Measurements from ENCODE around the gene HDLBP. TPM values are rescaled to one million over a fixed set of nuclear protein-coding genes. Genes with fewer than 3 reads are reported as not detected.
A peak's percentile ranks its signal among the peaks of the same experiment; 100 is the strongest.

The HDLBP gene
- total and polyA plus RNA-seq, 10 of the 15 experiments (the other 5 are each of a cell fraction or from before 2014, with no cell fraction given): 19.5 to 383 (median 249) TPM

- Histone ChIP-seq H3K27me3 (replicated peaks in 1 of 2; ENCODE audit: control insufficient read depth in 2 of 2, insufficient read depth in 2 of 2, low read length in 1 of 2) (no peaks in the 10 kb centered on the region), H3K79me2 (ENCODE audit: control insufficient read depth, insufficient read depth, low read length) (peaks cover 93% of the 10 kb centered on the region), H3K36me3 (ENCODE audit: control insufficient read depth in 2 of 2, insufficient read depth in 2 of 2, low read length in 1 of 2) (peaks cover 3 to 4% of the 10 kb centered on the region in 2 experiments; a peak in 3 of 4 replicates), H3K27ac (ENCODE audit: control insufficient read depth, insufficient read depth) (peak overlapping the region; percentile 14; the same call in 1 of the 2 replicates), H3K4me2 (ENCODE audit: control insufficient read depth, insufficient read depth) (peak overlapping the region; percentile 57), H4K20me1 (ENCODE audit: control insufficient read depth, insufficient read depth) (no peaks in the 10 kb centered on the region; the same call in 1 of the 2 replicates), H3K4me3 (peak overlapping the region; percentile 44), H3K4me1 (ENCODE audit: control insufficient read depth, insufficient read depth, low read length) (peaks cover 29% of the 10 kb centered on the region), H3K9ac (ENCODE audit: control insufficient read depth, insufficient read depth, low read length) (no peak overlapping the region), H3K9me3 (replicated peaks; ENCODE audit: control insufficient read depth, insufficient read depth, low read length) (no peaks in the 10 kb centered on the region; the same call in 2 of the 3 replicates), H2AFZ (ENCODE audit: control insufficient read depth, low read depth, low read length) (no peak overlapping the region)
- ChIA-PET SMC1A (ENCODE audit: uncharacterized antibody, unreplicated experiment) (interaction anchor here (0.9 to 3.7 kb wide), 7 partner anchors 9 to 367 kb away, joined by 3 to 15 read pairs (median 9); no protein-coding TSS in a partner anchor), POLR2A (interaction anchor here (0.5 to 2.4 kb wide), 5 partner anchors 10 to 750 kb away, joined by 3 to 11 read pairs (median 4); no protein-coding TSS in a partner anchor), RAD21 (ENCODE audit: unreplicated experiment) (interaction anchor here (0.7 to 2.8 kb wide), 5 partner anchors 11 to 70 kb away, joined by 3 to 13 read pairs (median 4); no protein-coding TSS in a partner anchor), CTCF (interaction anchor here (1.0 to 2.1 kb wide), 4 partner anchors 24 to 42 kb away, joined by 3 to 7 read pairs (median 3); no protein-coding TSS in a partner anchor)
- no peak for FAIRE-seq
- TF ChIP-seq MYB (IDR thresholded peaks at IDR 0.05; ENCODE audit: borderline replicate concordance, low read depth, low read length) (no peak), NFYA (IDR thresholded peaks at IDR 0.05; ENCODE audit: borderline replicate concordance, low read depth, low read length) (no peak)
- intact Hi-C loops (cut with micrococcal nuclease; ENCODE audit: unreplicated experiment) (no loop called here), in situ Hi-C loops (cut with MboI) (no loop called here)
- no TSS peak for BruUV-seq (replicated peaks)
- 50% methylated on average over 1 of the region's 1 CpG for WGBS (ENCODE audit: insufficient coverage, insufficient replicate concordance, low lambda C conversion rate, missing lambda C conversion rate)
- ATAC-seq: no peak
- DNase-seq (ENCODE audit: low read depth, low spot score): no peak
Measured at GRCh38 chr2:241321886-241322285, 6.4 kb upstream of the HDLBP start.

- no peak overlapping the region for H3K9ac ChIP-seq (ENCODE audit: control insufficient read depth, insufficient read depth, low read length)
- no peaks in the 10 kb centered on the region for H3K36me3 ChIP-seq (ENCODE audit: control insufficient read depth in 2 of 2, insufficient read depth in 2 of 2, low read length in 1 of 2)
- no peaks in the 10 kb centered on the region for H3K27me3 ChIP-seq (replicated peaks in 1 of 2; ENCODE audit: control insufficient read depth in 2 of 2, insufficient read depth in 2 of 2, low read length in 1 of 2)
- H3K79me2 ChIP-seq (ENCODE audit: control insufficient read depth, insufficient read depth, low read length): peaks cover 95% of the 10 kb centered on the region
- ATAC-seq: no peak
- ChIA-PET CTCF (interaction anchor here (0.6 to 3.6 kb wide), 3 partner anchors 12 to 71 kb away, joined by 4 to 23 read pairs (median 7); no protein-coding TSS in a partner anchor), RAD21 (ENCODE audit: unreplicated experiment) (interaction anchor here (0.8 to 2.8 kb wide), 5 partner anchors 9 to 219 kb away, joined by 3 to 13 read pairs (median 4); partner anchors contain the start of gene MTERF4), SMC1A (ENCODE audit: uncharacterized antibody, unreplicated experiment) (interaction anchor here (0.9 to 3.7 kb wide), 7 partner anchors 8 to 70 kb away, joined by 3 to 15 read pairs (median 9); no protein-coding TSS in a partner anchor), POLR2A (interaction anchor here (0.6 to 1.0 kb wide), 2 partner anchors 11 to 749 kb away, joined by 3 read pairs; no protein-coding TSS in a partner anchor)
- no TSS peak for BruUV-seq (replicated peaks)
- intact Hi-C loops (cut with micrococcal nuclease; ENCODE audit: unreplicated experiment) (no loop called here), in situ Hi-C loops (cut with MboI) (no loop called here)
- H3K4me2 ChIP-seq (ENCODE audit: control insufficient read depth, insufficient read depth): peak overlapping the region; percentile 57
- TF ChIP-seq ZNF384 (IDR thresholded peaks at IDR 0.05; ENCODE audit: borderline replicate concordance, low read depth, low read length) (no peak), RB1 (IDR thresholded peaks at IDR 0.05; ENCODE audit: borderline replicate concordance) (no peak), HCFC1 (IDR thresholded peaks at IDR 0.05; ENCODE audit: low read length) (no peak), MTA2 (IDR thresholded peaks at IDR 0.05; ENCODE audit: low read depth) (no peak), CHD4 (IDR thresholded peaks at IDR 0.05) (no peak), YY1 (IDR thresholded peaks at IDR 0.05; ENCODE audit: low read depth, low read length) (no peak), ZBTB40 (IDR thresholded peaks at IDR 0.05; ENCODE audit: borderline replicate concordance) (0 out of 2 replicates have a peak, but pooled peaks have one; percentile 52), SRF (IDR thresholded peaks at IDR 0.05; ENCODE audit: low read depth in 2 of 2, low read length in 2 of 2) (no peak)
- no peak for FAIRE-seq
- peaks cover 29% of the 10 kb centered on the region for H3K4me1 ChIP-seq (ENCODE audit: control insufficient read depth, insufficient read depth, low read length)
- no peak overlapping the region for H3K27ac ChIP-seq (ENCODE audit: control insufficient read depth, insufficient read depth)
- no peaks in the 10 kb centered on the region; the same call in 1 of the 2 replicates for H4K20me1 ChIP-seq (ENCODE audit: control insufficient read depth, insufficient read depth)
- H2AFZ ChIP-seq (ENCODE audit: control insufficient read depth, low read depth, low read length): no peak overlapping the region
- DNase-seq (ENCODE audit: low read depth, low spot score): no peak
- peak overlapping the region; percentile 63 for H3K4me3 ChIP-seq
- no peaks in the 10 kb centered on the region for H3K9me3 ChIP-seq (replicated peaks; ENCODE audit: control insufficient read depth, insufficient read depth, low read length)
- 4% methylated on average over 1 of the region's 1 CpG for WGBS (ENCODE audit: insufficient coverage, insufficient replicate concordance, low lambda C conversion rate, missing lambda C conversion rate)
Measured at GRCh38 chr2:241321033-241321432, 5.6 kb upstream of the HDLBP start.

Data from GM12878 (cell line).